Memory B cell (primary cell): ENCODE results near the gene KLHDC1.
A peak's percentile ranks its signal among the peaks of the same experiment; 100 is the strongest.
"Not testable (repeated sequence)": the region's sequence is repeated elsewhere in the genome, so short reads cannot be mapped to it uniquely, and the experiment has no call there.

Experiments used
- ATAC-seq: fragments of 150-1000 bp; cut with Tn5 transposase; 2 replicates; pipeline ENCODE4 v1.10.0; 2021; ENCODE audit warnings: low read depth, mild to moderate bottlenecking, moderate library complexity
- DNase-seq, 2 donors: peaks; one replicate each; pipeline ENCODE4 v3.0.0; 2022; ENCODE audit warnings: low spot score in 2 of 2
- H3K27ac Mint-ChIP-seq: one replicate; pipeline ENCODE4 v1.8.0; 2022; ENCODE audit warnings: mild to moderate bottlenecking, moderate library complexity, mixed read lengths
- H3K27me3 Mint-ChIP-seq: one replicate; pipeline ENCODE4 v1.8.0; 2022; ENCODE audit warnings: mixed read lengths
- H3K36me3 Mint-ChIP-seq: one replicate; pipeline ENCODE4 v1.8.0; 2022; ENCODE audit warnings: mild to moderate bottlenecking, mixed read lengths
- H3K4me1 Mint-ChIP-seq: one replicate; pipeline ENCODE4 v1.8.0; 2022; ENCODE audit warnings: mixed read lengths
- H3K4me3 Mint-ChIP-seq: one replicate; pipeline ENCODE4 v1.8.0; 2022; ENCODE audit warnings: mild to moderate bottlenecking, moderate library complexity, mixed read lengths
- H3K9me3 Mint-ChIP-seq: one replicate; pipeline ENCODE4 v1.8.0; 2022; ENCODE audit warnings: mixed read lengths

The KLHDC1 gene

DNA sequence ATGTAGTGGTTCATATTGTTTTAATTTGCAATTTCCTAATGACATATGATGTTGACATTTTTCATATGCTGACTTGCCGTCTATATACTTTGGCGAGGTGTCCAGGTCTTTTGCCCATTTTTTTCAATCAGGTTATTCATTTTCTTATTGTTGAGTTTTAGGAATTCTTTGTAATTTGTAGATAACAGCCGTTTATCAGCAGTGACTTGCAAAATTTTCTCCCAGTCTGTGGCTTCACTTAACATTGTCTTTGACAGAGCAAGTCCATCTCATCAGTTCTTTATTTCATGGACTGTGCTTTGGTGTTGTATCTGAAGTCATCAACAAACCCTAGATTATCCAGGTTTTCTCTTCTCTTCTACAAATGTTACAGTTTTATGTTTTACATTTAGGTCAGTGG is 62.5 kb downstream of the KLHDC1 start:
- Mint-ChIP-seq H3K36me3 (peaks cover 3% of the 10 kb centered on the region), H3K27me3 (no peaks in the 10 kb centered on the region), H3K4me3 (no peak overlapping the region), H3K27ac (no peak overlapping the region), H3K4me1 (peaks cover 3% of the 10 kb centered on the region), H3K9me3 (peaks cover 4% of the 10 kb centered on the region)
- no peak for DNase-seq
- ATAC-seq: no peak

DNA sequence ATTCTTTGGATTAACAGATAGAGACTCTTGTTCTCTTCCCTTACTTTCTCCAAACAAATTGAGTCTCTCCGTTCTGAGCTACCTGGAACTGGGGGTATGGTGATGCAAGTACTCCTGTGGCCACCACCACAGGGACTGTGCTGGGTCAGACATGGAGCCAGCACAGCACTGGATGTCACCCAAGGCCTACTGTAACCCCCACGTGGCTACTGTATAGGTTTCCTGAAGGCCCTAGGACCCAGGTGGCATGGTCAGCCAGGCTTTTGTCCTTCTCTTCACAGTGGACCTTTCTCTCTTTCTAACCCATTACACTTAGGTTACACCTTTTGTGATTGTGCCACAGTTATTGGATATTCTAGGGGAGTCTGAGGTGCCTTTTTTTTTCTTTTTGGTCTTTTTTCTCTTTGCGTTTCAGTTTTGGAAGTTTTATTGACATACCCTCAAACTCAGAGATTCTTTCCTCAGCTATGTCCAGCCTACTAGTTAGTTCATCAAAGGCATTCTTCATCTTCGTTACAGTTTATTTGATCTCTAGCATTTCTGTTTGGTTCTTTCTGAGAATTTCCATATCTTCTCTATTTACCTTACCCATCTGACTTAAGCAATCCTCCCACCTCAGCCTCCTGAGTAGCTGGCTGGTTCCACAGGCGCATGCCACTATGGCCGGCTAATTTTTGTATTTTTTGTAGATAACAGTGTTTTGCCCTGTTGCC is 69.1 kb downstream of the KLHDC1 start:
- DNase-seq (no peak), ATAC-seq (no peak)
- no peak overlapping the region for H3K27ac Mint-ChIP-seq
- H3K4me1 Mint-ChIP-seq: peaks cover 6% of the 10 kb centered on the region
- no peaks in the 10 kb centered on the region for H3K9me3 Mint-ChIP-seq
- H3K36me3 Mint-ChIP-seq: no peaks in the 10 kb centered on the region
- no peak overlapping the region for H3K4me3 Mint-ChIP-seq
- no peaks in the 10 kb centered on the region for H3K27me3 Mint-ChIP-seq

GRCh38 chr14:49766839-49767238 is 73.9 kb downstream of the KLHDC1 start:
- H3K9me3 Mint-ChIP-seq: no peaks in the 10 kb centered on the region
- no peak for DNase-seq
- H3K27me3 Mint-ChIP-seq: no peaks in the 10 kb centered on the region
- peaks cover 2% of the 10 kb centered on the region for H3K36me3 Mint-ChIP-seq
- H3K4me3 Mint-ChIP-seq: peak overlapping the region; percentile 93
- ATAC-seq: no peak
- peak overlapping the region; percentile 96 for H3K27ac Mint-ChIP-seq
- H3K4me1 Mint-ChIP-seq: peaks cover 13% of the 10 kb centered on the region

- peak overlapping the region; percentile 93 for H3K4me3 Mint-ChIP-seq
- H3K36me3 Mint-ChIP-seq: peaks cover 2% of the 10 kb centered on the region
- peaks cover 13% of the 10 kb centered on the region for H3K4me1 Mint-ChIP-seq
- H3K9me3 Mint-ChIP-seq: no peaks in the 10 kb centered on the region
- DNase-seq (no peak), ATAC-seq (no peak)
- peak overlapping the region; percentile 96 for H3K27ac Mint-ChIP-seq
- H3K27me3 Mint-ChIP-seq: no peaks in the 10 kb centered on the region
These were observed 74.3 kb downstream of the KLHDC1 start for GRCh38 chr14:49767270-49767570.

DNA sequence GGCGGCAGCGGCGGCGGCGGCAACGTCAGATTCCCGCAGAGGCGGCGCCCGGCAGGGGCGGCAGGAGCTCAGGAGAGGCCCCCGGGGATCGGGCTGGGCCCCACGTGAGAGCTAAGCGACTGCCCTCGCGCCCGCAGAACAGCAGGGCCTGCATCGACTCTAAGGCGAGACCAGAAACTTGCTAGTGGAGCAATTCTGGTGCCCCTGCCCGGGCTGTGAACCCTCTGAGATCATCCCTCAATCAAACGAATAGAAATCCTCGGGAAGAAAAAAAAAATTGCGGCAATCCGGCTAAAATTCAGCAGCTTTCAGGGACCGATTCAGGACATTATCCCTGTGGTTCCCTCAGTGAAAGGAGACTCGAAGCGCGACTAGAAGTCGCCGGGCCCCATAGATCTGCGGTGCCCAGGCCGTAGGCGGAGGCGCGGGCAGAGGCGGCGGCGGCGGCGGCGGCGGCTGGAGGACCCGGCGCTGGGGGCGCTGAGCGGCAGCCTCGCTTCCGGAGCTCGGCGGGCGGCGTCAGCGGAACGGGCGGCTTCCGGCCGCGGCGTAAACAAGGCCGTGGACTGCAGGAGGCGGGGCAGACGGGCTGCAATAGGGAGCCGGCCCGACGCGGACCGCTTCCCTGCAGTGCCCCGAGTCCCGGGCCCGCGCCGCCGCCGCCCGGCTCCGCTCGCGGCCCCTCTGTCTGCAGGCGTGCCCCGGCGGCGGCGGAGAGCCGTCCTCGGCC is 74.8 kb downstream of the KLHDC1 start, which contains the start of gene KLHDC2:
Gene KLHDC2, plus strand, starts transcription at position 583 of the 730 bp plus-strand sequence. CDS start 316 bp downstream, outside the sequence.
- Mint-ChIP-seq H3K4me3 (peak within 1 kb of the TSS; percentile 93), H3K36me3 (peaks cover 2% of the 10 kb centered on the region), H3K27me3 (no peaks in the 10 kb centered on the region), H3K27ac (peak within 1 kb of the TSS; percentile 96), H3K9me3 (no peaks in the 10 kb centered on the region), H3K4me1 (peaks cover 13% of the 10 kb centered on the region)
- DNase-seq: peak; percentile 83 to 84
- ATAC-seq: peak; percentile 86

- no peaks in the 10 kb centered on the region for H3K27me3 Mint-ChIP-seq
- H3K27ac Mint-ChIP-seq: peak overlapping the region; percentile 96
- no peaks in the 10 kb centered on the region for H3K9me3 Mint-ChIP-seq
- peaks cover 2% of the 10 kb centered on the region for H3K36me3 Mint-ChIP-seq
- peak; percentile 22 for ATAC-seq
- peak; percentile 23 to 40 for DNase-seq
- H3K4me3 Mint-ChIP-seq: peak overlapping the region; percentile 93
- H3K4me1 Mint-ChIP-seq: peaks cover 13% of the 10 kb centered on the region
These were observed 75.6 kb downstream of the KLHDC1 start for GRCh38 chr14:49768301-49769121.

DNA sequence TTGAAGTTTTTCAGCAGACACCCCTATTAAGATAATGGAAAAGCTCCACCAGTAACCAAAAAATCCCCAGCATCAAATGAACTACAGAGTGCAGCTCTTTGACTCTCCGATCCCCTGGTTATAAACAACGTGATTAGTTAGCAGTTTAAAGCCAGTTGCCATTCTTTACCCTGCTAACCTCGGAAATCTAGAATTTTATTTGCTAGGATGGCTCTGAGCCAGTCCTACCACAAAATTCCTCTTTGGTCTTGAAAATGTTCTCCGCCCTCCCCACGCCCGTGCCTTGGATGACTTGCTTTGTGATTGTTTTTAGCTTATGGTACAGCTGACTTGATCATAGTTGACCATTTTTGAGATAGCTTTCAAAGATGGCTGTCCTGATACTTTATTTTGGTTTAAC is 76.3 kb downstream of the KLHDC1 start:
- DNase-seq (no peak), ATAC-seq (no peak)
- Mint-ChIP-seq H3K4me3 (peak overlapping the region; percentile 93), H3K36me3 (peaks cover 2% of the 10 kb centered on the region), H3K27ac (peak overlapping the region; percentile 96), H3K4me1 (peaks cover 13% of the 10 kb centered on the region), H3K9me3 (no peaks in the 10 kb centered on the region), H3K27me3 (no peaks in the 10 kb centered on the region)

GRCh38 chr14:49769581-49770211 is 76.8 kb downstream of the KLHDC1 start:
- H3K4me3 Mint-ChIP-seq: peak overlapping the region; percentile 93
- DNase-seq: no peak
- peak overlapping the region; percentile 96 for H3K27ac Mint-ChIP-seq
- no peak for ATAC-seq
- H3K9me3 Mint-ChIP-seq: no peaks in the 10 kb centered on the region
- no peaks in the 10 kb centered on the region for H3K27me3 Mint-ChIP-seq
- peaks cover 2% of the 10 kb centered on the region for H3K36me3 Mint-ChIP-seq
- H3K4me1 Mint-ChIP-seq: peaks cover 13% of the 10 kb centered on the region

GRCh38 chr14:49770212-49770817 is 77.4 kb downstream of the KLHDC1 start:
- Mint-ChIP-seq H3K36me3 (peaks cover 7% of the 10 kb centered on the region), H3K4me3 (peak overlapping the region; percentile 17), H3K4me1 (peaks cover 13% of the 10 kb centered on the region), H3K27me3 (no peaks in the 10 kb centered on the region), H3K27ac (peak overlapping the region; percentile 38), H3K9me3 (no peaks in the 10 kb centered on the region)
- ATAC-seq (no peak), DNase-seq (no peak)

DNA sequence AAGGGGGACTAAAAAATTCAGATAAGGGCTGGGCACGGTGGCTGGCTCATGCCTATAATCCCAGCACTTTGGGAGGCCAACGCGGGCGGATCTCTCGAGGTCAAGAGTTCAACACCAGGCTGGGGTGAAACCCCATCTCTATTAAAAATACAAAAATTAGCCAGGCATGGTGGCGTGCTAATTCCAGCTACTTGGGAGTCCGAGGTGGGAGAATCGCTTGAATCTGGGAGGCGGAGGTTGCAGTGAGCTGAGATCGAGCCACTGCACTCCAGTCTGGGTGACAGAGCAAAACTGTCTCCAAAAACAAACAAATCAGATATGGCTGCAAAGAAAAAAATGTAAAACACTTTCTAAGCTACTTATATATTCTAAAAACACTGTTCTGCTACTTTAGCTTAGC is 78.8 kb downstream of the KLHDC1 start:
- H3K9me3 Mint-ChIP-seq, DNase-seq, H3K27me3 Mint-ChIP-seq, H3K27ac Mint-ChIP-seq, H3K4me3 Mint-ChIP-seq, ATAC-seq: not testable (repeated sequence)
- Mint-ChIP-seq H3K4me1 (peaks cover 13% of the 10 kb centered on the region), H3K36me3 (peaks cover 11% of the 10 kb centered on the region)

GRCh38 chr14:49774106-49774505 is 81.2 kb downstream of the KLHDC1 start:
- DNase-seq: no peak
- no peaks in the 10 kb centered on the region for H3K27me3 Mint-ChIP-seq
- peaks cover 16% of the 10 kb centered on the region for H3K36me3 Mint-ChIP-seq
- H3K4me1 Mint-ChIP-seq: peaks cover 6% of the 10 kb centered on the region
- H3K9me3 Mint-ChIP-seq: no peaks in the 10 kb centered on the region
- peak overlapping the region; percentile 28 for H3K27ac Mint-ChIP-seq
- H3K4me3 Mint-ChIP-seq: no peak overlapping the region
- no peak for ATAC-seq

GRCh38 chr14:49778421-49778820 is 85.5 kb downstream of the KLHDC1 start:
- no peak overlapping the region for H3K4me3 Mint-ChIP-seq
- no peaks in the 10 kb centered on the region for H3K9me3 Mint-ChIP-seq
- DNase-seq (no peak), ATAC-seq (no peak)
- no peak overlapping the region for H3K27ac Mint-ChIP-seq
- H3K4me1 Mint-ChIP-seq: no peaks in the 10 kb centered on the region
- H3K27me3 Mint-ChIP-seq: no peaks in the 10 kb centered on the region
- peaks cover 27% of the 10 kb centered on the region for H3K36me3 Mint-ChIP-seq

DNA sequence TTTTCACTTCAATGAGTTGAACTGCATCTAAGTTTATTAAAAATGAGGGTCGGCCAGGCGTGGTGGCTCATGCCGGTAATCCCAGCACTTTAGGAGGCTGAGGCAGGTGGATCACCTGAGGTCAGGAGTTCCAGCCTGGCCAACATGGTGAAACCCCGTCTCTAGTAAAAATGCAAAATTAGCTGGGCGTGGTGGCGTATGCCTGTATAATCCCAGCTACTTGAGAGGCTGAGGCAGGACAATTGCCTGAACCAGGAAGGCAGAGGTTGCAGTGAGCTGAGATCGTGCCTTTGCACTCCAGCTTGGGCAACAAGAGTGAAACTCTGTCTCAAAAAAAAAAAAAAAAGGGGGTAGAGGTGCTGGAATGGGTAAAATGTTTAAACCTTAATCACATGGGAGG is 88.1 kb downstream of the KLHDC1 start:
- not testable (repeated sequence) for H3K9me3 Mint-ChIP-seq, H3K4me1 Mint-ChIP-seq, H3K27me3 Mint-ChIP-seq, H3K4me3 Mint-ChIP-seq, DNase-seq, ATAC-seq
- Mint-ChIP-seq H3K27ac (peak overlapping the region; percentile 77), H3K36me3 (peaks cover 22% of the 10 kb centered on the region)
